K562 (cell line): Measurements from ENCODE around the gene ARPC4. TPM values are rescaled to one million over a fixed set of nuclear protein-coding genes. Genes with fewer than 3 reads are reported as not detected.
A peak's percentile ranks its signal among the peaks of the same experiment; 100 is the strongest.

Source experiments
- CREB3L1 ChIP-seq: fragments of 450-650 bp; IDR thresholded peaks from 2 replicates; pipeline ENCODE4 v1.6.1; 2014; ENCODE audit warnings: low read depth, mild to moderate bottlenecking, moderate library complexity, borderline replicate concordance
- ELK3 ChIP-seq: fragments of 450-650 bp; formaldehyde crosslinking; IDR thresholded peaks from 2 replicates; pipeline ENCODE4 v1.4.0; 2020; ENCODE audit warnings: mild to moderate bottlenecking
- GTF2B ChIP-seq: IDR thresholded peaks from 2 replicates; pipeline ENCODE4 v1.6.1; 2011; ENCODE audit not compliant: insufficient read length; ENCODE audit errors: extremely low read depth
- HDAC3 ChIP-seq: fragments of 450-650 bp; IDR thresholded peaks from 2 replicates; pipeline ENCODE4 v1.6.1; 2018; ENCODE audit warnings: borderline replicate concordance, mild to moderate bottlenecking, moderate library complexity; ENCODE audit not compliant: partially characterized antibody
- LEF1 ChIP-seq: fragments of 450-650 bp; IDR thresholded peaks from 2 replicates; pipeline ENCODE4 v1.6.1; 2016; ENCODE audit warnings: mild to moderate bottlenecking
- NCOR1 ChIP-seq: fragments of 450-650 bp; IDR thresholded peaks from 2 replicates; pipeline ENCODE4 v1.6.1; 2016; ENCODE audit warnings: mild to moderate bottlenecking, moderate library complexity
- POLR2AphosphoS5 ChIP-seq: IDR thresholded peaks from 2 replicates; pipeline ENCODE4 v1.6.1; 2011; ENCODE audit warnings: mild to moderate bottlenecking, low read depth, low read length, moderate library complexity; ENCODE audit not compliant: control insufficient read depth, insufficient read depth
- RNF2 ChIP-seq: sonication (generic); IDR thresholded peaks from 2 replicates; pipeline ENCODE4 v1.6.1; 2016
- SIX5 ChIP-seq, 2 experiments: IDR thresholded peaks; 2 replicates each; pipeline ENCODE4 v1.6.1; 2011; ENCODE audit warnings: low read length in 2 of 2, borderline replicate concordance in 1 of 2, low read depth in 1 of 2, mild to moderate bottlenecking in 1 of 2, moderate library complexity in 1 of 2; ENCODE audit not compliant: insufficient read depth in 1 of 2
- SMAD2 ChIP-seq: fragments of 150-350 bp; IDR thresholded peaks from 2 replicates; pipeline ENCODE4 v1.6.1; 2014; ENCODE audit warnings: low read depth, mild to moderate bottlenecking, low read length
- ZNF79 ChIP-seq: fragments of 250-450 bp; sonication (Bioruptor Pico); IDR thresholded peaks from 2 replicates; pipeline ENCODE4 v1.4.0; 2020; ENCODE audit warnings: low read depth, mild to moderate bottlenecking, moderate library complexity
- ZZZ3 ChIP-seq: fragments of 450-650 bp; IDR thresholded peaks from 2 replicates; pipeline ENCODE4 v1.6.1; 2016; ENCODE audit warnings: antibody characterized with exemption, mild to moderate bottlenecking, moderate library complexity
- polyA plus RNA-seq, 8 experiments: library from polyadenylated mRNA; depleted of rRNA in 4 of 8; stranded (reverse) in 5 of 8; unstranded in 3 of 8; fragments of >200 nt; fragmentation: Nextera tagmentation in 2 of 8; fragmentation: Illumina TruSeq in 1 of 8; extraction: Ambion mirVana in 2 of 8; extraction: Trizol in 1 of 8; gene quantifications; 2 replicates each; pipeline versions ENCODE4 v1.2.1 to v1.2.3, GENCODE V29; 2011 to 2014; ENCODE audit warnings: inconsistent platforms in 1 of 8, missing spikeins in 1 of 8
- total RNA-seq, 7 experiments: library from RNA; depleted of rRNA in 6 of 7; stranded (reverse); fragments of >200 nt in 6 of 7; fragmentation: Illumina TruSeq in 2 of 7; extraction: Trizol in 2 of 7; gene quantifications; 2 replicates each; pipeline versions ENCODE4 v1.2.1 to v1.2.3, GENCODE V29; 2011 to 2021; ENCODE audit warnings: low replicate concordance in 1 of 7
- TF ChIP-seq, protein P1 (sequence below): fragments of 250-450 bp; sonication (Bioruptor Pico); IDR thresholded peaks from 2 replicates; pipeline ENCODE4 v1.5.0; 2021; ENCODE audit warnings: mild to moderate bottlenecking, borderline replicate concordance
- TF ChIP-seq, protein P2 (sequence below): fragments of 250-450 bp; sonication (Bioruptor Pico); IDR thresholded peaks from 2 replicates; pipeline ENCODE4 v1.4.0; 2020; ENCODE audit warnings: borderline replicate concordance

ARPC4 gene
- total and polyA plus RNA-seq, 9 of the 15 experiments (the other 6 are each of a cell fraction or from before 2014, with no cell fraction given): 20.1 to 153 (median 119) TPM

DNA sequence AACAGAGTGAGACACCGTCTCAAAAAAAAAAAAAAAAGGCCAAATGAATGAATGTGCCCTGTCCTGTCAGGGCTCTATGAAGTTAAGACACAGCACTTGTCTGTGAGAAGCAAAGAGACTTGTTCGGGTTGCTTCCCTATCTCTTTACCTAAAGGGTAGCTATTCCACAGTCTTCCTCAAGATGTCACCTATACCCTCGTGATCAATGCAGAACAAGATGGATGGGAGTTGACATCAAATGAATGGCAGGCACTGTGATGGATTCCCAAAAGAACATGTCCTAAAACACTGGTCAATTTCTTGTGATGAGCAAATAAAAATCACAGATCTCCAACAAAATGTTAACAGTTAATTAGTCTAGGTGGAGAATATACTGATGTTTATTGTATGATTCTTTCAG lies 10.1 kb upstream of the ARPC4 start (continued):
- no peak for TF ChIP-seq GTF2B
- no peak for TF ChIP-seq SMAD2
- TF ChIP-seq POLR2AphosphoS5: no peak
- TF ChIP-seq, protein P1, sequence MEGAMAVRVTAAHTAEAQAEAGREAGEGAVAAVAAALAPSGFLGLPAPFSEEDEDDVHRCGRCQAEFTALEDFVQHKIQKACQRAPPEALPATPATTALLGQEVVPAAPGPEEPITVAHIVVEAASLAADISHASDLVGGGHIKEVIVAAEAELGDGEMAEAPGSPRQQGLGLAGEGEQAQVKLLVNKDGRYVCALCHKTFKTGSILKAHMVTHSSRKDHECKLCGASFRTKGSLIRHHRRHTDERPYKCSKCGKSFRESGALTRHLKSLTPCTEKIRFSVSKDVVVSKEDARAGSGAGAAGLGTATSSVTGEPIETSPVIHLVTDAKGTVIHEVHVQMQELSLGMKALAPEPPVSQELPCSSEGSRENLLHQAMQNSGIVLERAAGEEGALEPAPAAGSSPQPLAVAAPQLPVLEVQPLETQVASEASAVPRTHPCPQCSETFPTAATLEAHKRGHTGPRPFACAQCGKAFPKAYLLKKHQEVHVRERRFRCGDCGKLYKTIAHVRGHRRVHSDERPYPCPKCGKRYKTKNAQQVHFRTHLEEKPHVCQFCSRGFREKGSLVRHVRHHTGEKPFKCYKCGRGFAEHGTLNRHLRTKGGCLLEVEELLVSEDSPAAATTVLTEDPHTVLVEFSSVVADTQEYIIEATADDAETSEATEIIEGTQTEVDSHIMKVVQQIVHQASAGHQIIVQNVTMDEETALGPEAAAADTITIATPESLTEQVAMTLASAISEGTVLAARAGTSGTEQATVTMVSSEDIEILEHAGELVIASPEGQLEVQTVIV (CRISPR knock-in tag): 0 out of 2 replicates have a peak, but pooled peaks have one; percentile 17
- no peak for TF ChIP-seq HDAC3
- TF ChIP-seq, protein P2, sequence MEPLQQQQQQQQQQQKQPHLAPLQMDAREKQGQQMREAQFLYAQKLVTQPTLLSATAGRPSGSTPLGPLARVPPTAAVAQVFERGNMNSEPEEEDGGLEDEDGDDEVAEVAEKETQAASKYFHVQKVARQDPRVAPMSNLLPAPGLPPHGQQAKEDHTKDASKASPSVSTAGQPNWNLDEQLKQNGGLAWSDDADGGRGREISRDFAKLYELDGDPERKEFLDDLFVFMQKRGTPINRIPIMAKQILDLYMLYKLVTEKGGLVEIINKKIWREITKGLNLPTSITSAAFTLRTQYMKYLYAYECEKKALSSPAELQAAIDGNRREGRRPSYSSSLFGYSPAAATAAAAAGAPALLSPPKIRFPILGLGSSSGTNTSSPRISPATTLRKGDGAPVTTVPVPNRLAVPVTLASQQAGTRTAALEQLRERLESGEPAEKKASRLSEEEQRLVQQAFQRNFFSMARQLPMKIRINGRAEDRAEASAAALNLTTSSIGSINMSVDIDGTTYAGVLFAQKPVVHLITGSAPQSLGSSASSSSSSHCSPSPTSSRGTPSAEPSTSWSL (CRISPR knock-in tag): no peak
- TF ChIP-seq SIX5 (IDR thresholded peaks at IDR 0.05; ENCODE audit: borderline replicate concordance in 1 of 2, insufficient read depth in 1 of 2, low read depth in 1 of 2, low read length in 2 of 2): no peak
- TF ChIP-seq ELK3 (CRISPR knock-in tag): no peak
- TF ChIP-seq LEF1: no peak
- TF ChIP-seq ZZZ3: no peak
- no peak for TF ChIP-seq RNF2
- TF ChIP-seq CREB3L1: no peak
- no peak for TF ChIP-seq ZNF79 (CRISPR knock-in tag)
- no peak for TF ChIP-seq NCOR1
